ENCODE measurements around the gene LRFN2.

LRFN2 gene

GRCh38 chr6:40395698-40396076, 191.5 kb downstream of the LRFN2 start:
- DNase-seq = no peak

- no peak for DNase-seq
Observed at GRCh38 chr6:40395066-40395697, 192.0 kb downstream of the LRFN2 start.

- DNase-seq = no peak
Observed at GRCh38 chr6:40394381-40394780, 192.8 kb downstream of the LRFN2 start.

GRCh38 chr6:40393641-40394040, 193.5 kb downstream of the LRFN2 start:
- DNase-seq = no peak

- DNase-seq = no peak
Observed at GRCh38 chr6:40392589-40392988, 194.6 kb downstream of the LRFN2 start.

- DNase-seq = no peak
Observed at GRCh38 chr6:40391851-40392517, 195.2 kb downstream of the LRFN2 start.

GRCh38 chr6:40391086-40391485, 196.1 kb downstream of the LRFN2 start:
- no peak for DNase-seq

GRCh38 chr6:40390144-40390800, 196.9 kb downstream of the LRFN2 start:
- no peak for DNase-seq

GRCh38 chr6:40389254-40389653, 197.9 kb downstream of the LRFN2 start:
- no peak for DNase-seq

- DNase-seq = no peak
Observed at GRCh38 chr6:40387871-40388264, 199.3 kb downstream of the LRFN2 start.

GRCh38 chr6:40387127-40387870, 199.9 kb downstream of the LRFN2 start:
- DNase-seq = no peak

- DNase-seq = no peak
Observed at GRCh38 chr6:40386200-40386599, 201.0 kb downstream of the LRFN2 start.

GRCh38 chr6:40383348-40384115, 203.6 kb downstream of the LRFN2 start:
- no peak for DNase-seq

- no peak for DNase-seq
Observed at GRCh38 chr6:40380271-40380670, 206.9 kb downstream of the LRFN2 start.

- no peak for DNase-seq
Observed at GRCh38 chr6:40379811-40380210, 207.4 kb downstream of the LRFN2 start.

- no peak for DNase-seq
Observed at GRCh38 chr6:40378725-40379074, 208.5 kb downstream of the LRFN2 start.

- DNase-seq = no peak
Observed at GRCh38 chr6:40378071-40378724, 209.0 kb downstream of the LRFN2 start.

- no peak for DNase-seq
Observed at GRCh38 chr6:40377173-40377806, 209.9 kb downstream of the LRFN2 start.

- no peak for DNase-seq
Observed at GRCh38 chr6:40376113-40376650, 211.0 kb downstream of the LRFN2 start.

- DNase-seq = no peak
Observed at GRCh38 chr6:40373267-40373666, 213.9 kb downstream of the LRFN2 start.

GRCh38 chr6:40371621-40372020, 215.5 kb downstream of the LRFN2 start:
- DNase-seq = no peak

GRCh38 chr6:40371095-40371494, 216.1 kb downstream of the LRFN2 start:
- DNase-seq = no peak
